Left ventricle myocardium inferior (tissue), 1 donor: Measurements from ENCODE around the gene DRAP1. TPM values are rescaled to one million over a fixed set of nuclear protein-coding genes. Genes with fewer than 3 reads are reported as not detected.

Experiments
- DNase-seq: peaks from one replicate; pipeline ENCODE4 v3.0.0-alpha.2; 2020
- H3K27ac ChIP-seq: fragments of 200-600 bp; replicated peaks from 2 replicates; pipeline ENCODE4 v1.8.0; 2021
- H3K27me3 ChIP-seq: fragments of 200-600 bp; 2 replicates; pipeline ENCODE4 v1.8.0; 2021; ENCODE audit warnings: low read depth
- H3K36me3 ChIP-seq: fragments of 200-600 bp; 2 replicates; pipeline ENCODE4 v1.8.0; 2021
- H3K4me1 ChIP-seq: fragments of 200-600 bp; 2 replicates; pipeline ENCODE4 v1.8.0; 2021
- H3K4me3 ChIP-seq: fragments of 200-600 bp; 2 replicates; pipeline ENCODE4 v1.8.0; 2021; ENCODE audit warnings: mild to moderate bottlenecking, moderate library complexity
- H3K9me3 ChIP-seq: fragments of 200-600 bp; replicated peaks from 2 replicates; pipeline ENCODE4 v1.8.0; 2021
- CTCF ChIP-seq: fragments of 200-600 bp; IDR thresholded peaks from 2 replicates; pipeline ENCODE4 v1.8.0; 2021; ENCODE audit warnings: antibody characterized with exemption, mild to moderate bottlenecking, borderline replicate concordance
- intact Hi-C: fragments of 100-400 bp; cut with micrococcal nuclease; formaldehyde crosslinking; loops from one replicate; pipeline ENCODE4 v1.11.0; 2022
- total RNA-seq: library from RNA; stranded (reverse); fragmentation: NEBNext Ultra II Directional; extraction: Animal tissue kit (Norgen Biotek cat#: 25700); gene quantifications from one replicate; pipeline ENCODE4 v1.2.1, GENCODE V29; 2021
- donor health status: DM: no; HTN: yes; CAD: no; lungs with severe emphysema.

DRAP1 gene
- total RNA-seq, 1 donor from 2014 or later, result 94.7 TPM

- Histone ChIP-seq H3K36me3 (peaks cover 44% of the 10 kb centered on the region), H3K4me3 (no peak overlapping the region), H3K27ac (no peak overlapping the region), H3K27me3 (no peaks in the 10 kb centered on the region), H3K9me3 (no peaks in the 10 kb centered on the region), H3K4me1 (peaks cover 50% of the 10 kb centered on the region)
- intact Hi-C loops, result loop anchor here (10.0 kb wide), 1 partner anchor 110 kb away; no protein-coding TSS in a partner anchor
- no peak for TF ChIP-seq CTCF
- DNase-seq, result no peak
These were observed 34.0 kb upstream of the DRAP1 start for GRCh38 chr11:65885231-65885630.

GRCh38 chr11:65885808-65886536, 33.3 kb upstream of the DRAP1 start:
- Histone ChIP-seq H3K27me3 (no peaks in the 10 kb centered on the region), H3K9me3 (no peaks in the 10 kb centered on the region), H3K4me1 (peaks cover 54% of the 10 kb centered on the region), H3K36me3 (peaks cover 44% of the 10 kb centered on the region), H3K4me3 (no peak overlapping the region), H3K27ac (no peak overlapping the region)
- TF ChIP-seq CTCF, result no peak
- intact Hi-C loops, result loop anchor here (10.0 kb wide), 1 partner anchor 109 kb away; no protein-coding TSS in a partner anchor
- DNase-seq, result no peak

DNA sequence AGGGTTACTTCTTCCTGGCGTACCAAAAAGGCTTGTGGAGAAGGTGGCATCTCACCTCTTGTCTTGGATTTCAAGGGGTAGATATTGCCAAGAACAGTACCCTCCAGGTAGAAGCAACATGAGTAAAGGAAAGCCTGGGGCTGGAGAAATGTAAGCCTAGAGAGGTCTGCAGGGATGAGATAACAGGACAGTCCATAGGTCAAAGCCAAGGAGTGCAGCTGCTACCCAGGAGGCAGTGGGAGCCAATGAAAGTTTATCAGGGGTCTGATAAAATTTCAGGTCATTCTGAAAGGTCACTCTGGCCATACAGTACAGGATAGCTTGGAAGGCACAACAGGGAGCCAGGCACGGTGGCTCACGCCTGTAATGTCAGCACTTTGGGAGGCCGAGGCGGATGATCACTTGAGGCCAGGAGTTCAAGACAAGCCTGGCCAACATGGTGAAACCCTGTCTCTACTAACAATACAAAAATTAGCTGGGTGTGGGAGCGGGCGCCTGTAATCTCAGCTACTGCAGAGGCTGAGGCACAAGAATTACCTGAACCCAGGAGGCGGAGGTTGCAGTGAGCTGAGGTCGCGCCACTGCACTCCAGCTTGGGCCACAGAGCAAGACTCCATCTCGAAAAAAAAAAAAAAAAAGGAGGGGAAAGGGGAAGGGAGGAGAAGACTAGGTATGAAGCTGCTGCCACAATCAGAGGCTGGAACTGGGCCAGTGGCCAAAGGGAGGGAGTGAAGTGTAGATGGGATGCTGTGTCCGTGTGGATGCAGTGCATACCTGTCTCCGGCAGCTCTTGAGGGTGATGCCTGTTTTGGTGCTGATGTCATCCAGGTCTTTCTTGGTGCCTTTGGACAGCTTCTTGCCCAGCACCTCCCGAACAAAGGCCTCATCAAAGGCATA, 32.2 kb upstream of the DRAP1 start:
- no peak for DNase-seq
- Histone ChIP-seq H3K27me3 (no peaks in the 10 kb centered on the region), H3K9me3 (no peaks in the 10 kb centered on the region), H3K4me1 (peaks cover 65% of the 10 kb centered on the region), H3K36me3 (peaks cover 43% of the 10 kb centered on the region), H3K27ac (peak overlapping the region; percentile 99), H3K4me3 (peak overlapping the region; percentile 81)
- intact Hi-C loops, result loop anchor here (10.0 kb wide), 1 partner anchor 108 kb away; no protein-coding TSS in a partner anchor
- no peak for TF ChIP-seq CTCF

DNA sequence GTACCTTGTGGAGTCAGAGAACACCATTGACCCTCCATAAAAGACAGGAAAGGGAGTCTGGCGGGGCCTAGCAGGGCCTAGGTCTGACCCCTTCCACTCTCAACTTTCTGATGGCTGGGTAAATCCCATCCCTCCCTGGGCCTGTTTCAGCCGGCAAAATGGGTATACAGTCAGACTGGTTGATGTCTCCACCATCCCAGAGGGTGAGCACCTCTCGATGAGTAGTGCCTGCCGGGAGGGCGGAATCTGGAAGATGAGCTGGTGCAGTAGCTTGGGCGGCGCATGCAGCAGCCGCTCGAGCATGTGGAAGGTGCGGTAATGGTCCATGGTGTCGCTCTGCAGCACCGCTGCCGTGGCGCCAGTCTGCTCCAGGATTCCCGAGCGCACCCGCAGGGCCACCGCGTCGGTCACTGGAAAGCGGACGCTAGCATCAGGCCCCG, 31.5 kb upstream of the DRAP1 start:
- TF ChIP-seq CTCF, result no peak
- DNase-seq, result no peak
- no peaks in the 10 kb centered on the region for H3K9me3 ChIP-seq
- H3K36me3 ChIP-seq, result peaks cover 37% of the 10 kb centered on the region
- peak overlapping the region; percentile 99 for H3K27ac ChIP-seq
- H3K27me3 ChIP-seq, result no peaks in the 10 kb centered on the region
- intact Hi-C loops, result loop anchor here (10.0 kb wide), 1 partner anchor 107 kb away; no protein-coding TSS in a partner anchor
- peaks cover 72% of the 10 kb centered on the region for H3K4me1 ChIP-seq
- H3K4me3 ChIP-seq, result peak overlapping the region; percentile 81

DNA sequence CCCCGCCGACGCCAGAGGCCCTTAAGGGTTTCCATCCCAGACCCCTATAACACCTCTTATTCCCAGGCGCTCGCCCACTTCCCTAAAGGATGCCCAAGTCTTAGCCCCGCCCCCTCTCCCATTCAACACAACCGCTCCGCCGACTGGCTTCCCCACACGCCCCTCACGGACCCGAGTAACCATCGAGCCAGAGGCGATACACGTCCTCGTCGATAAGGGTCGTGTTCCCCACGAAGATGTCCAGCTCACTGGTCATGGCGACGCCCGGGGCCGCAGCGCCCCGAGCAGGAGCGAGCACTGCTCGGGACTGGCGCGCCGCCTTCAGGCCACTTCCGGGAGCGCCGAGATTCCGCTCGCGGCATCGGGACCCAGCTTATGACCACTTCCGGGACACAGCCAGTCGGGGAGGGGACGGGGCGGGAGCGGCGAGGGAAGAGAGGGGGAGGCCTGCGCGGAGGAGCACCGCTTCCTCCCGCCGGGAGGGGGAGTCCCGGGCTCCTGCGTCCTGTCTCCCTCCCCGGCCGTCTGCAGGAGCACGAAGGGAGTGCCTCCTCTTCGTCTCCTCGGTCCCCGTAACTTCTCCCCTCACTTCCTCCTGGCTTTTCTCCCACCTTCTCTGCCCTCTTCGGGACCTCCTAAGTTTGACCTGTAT, 30.9 kb upstream of the DRAP1 start, which contains the start of gene FIBP:
Gene FIBP, minus strand, starts transcription at position 309 of the 652 bp plus-strand sequence. Its CDS starts 53 bp downstream, at position 256.
- H3K36me3 ChIP-seq, result peaks cover 31% of the 10 kb centered on the region
- H3K27ac ChIP-seq, result peak within 1 kb of the TSS; percentile 99
- H3K4me3 ChIP-seq, result peak within 1 kb of the TSS; percentile 81
- peaks cover 77% of the 10 kb centered on the region for H3K4me1 ChIP-seq
- intact Hi-C loops, result loop anchor here (10.0 kb wide), 1 partner anchor 107 kb away; no protein-coding TSS in a partner anchor
- peak; percentile 98 for DNase-seq
- peak; percentile 84 for TF ChIP-seq CTCF
- H3K9me3 ChIP-seq, result no peaks in the 10 kb centered on the region
- no peaks in the 10 kb centered on the region for H3K27me3 ChIP-seq
